B cell (primary cell): ENCODE data around the gene IPO5. TPM values are rescaled to one million over a fixed set of nuclear protein-coding genes. Genes with fewer than 3 reads are reported as not detected.
A peak's percentile ranks its signal among the peaks of the same experiment; 100 is the strongest.

Experiments
- ATAC-seq: fragments of 200-7000 bp; cut with Tn5 transposase; one replicate; pipeline ENCODE4 v1.10.0; 2021; ENCODE audit warnings: low read depth, mild to moderate bottlenecking, moderate number of reproducible peaks, moderate library complexity
- CTCF ChIA-PET: fragments of 350-600 bp; sonication (Branson Sonifier 250); formaldehyde crosslinking; loops from one replicate; lab custom pipeline; 2021; ENCODE audit warnings: antibody characterized with exemption, inconsistent platforms; lab: Charles Lee
- POLR2A ChIA-PET: fragments of 350-600 bp; sonication (Branson Sonifier 250); formaldehyde crosslinking; loops from one replicate; lab custom pipeline; 2021; ENCODE audit warnings: antibody characterized with exemption; lab: Charles Lee
- DNase-seq: peaks from one replicate; pipeline ENCODE4 v3.0.0; 2013
- H2AFZ ChIP-seq: 2 replicates; pipeline ENCODE4 v1.6.1; 2012; ENCODE audit warnings: mild to moderate bottlenecking, low read depth, low read length; ENCODE audit not compliant: insufficient read depth, poor library complexity, severe bottlenecking
- H3K27ac ChIP-seq, 2 donors: 1 replicate in 1 of 2; 2 replicates in 1 of 2; pipeline ENCODE4 v1.5.1; 2012 to 2013; ENCODE audit warnings: low read length in 2 of 2, mild to moderate bottlenecking in 2 of 2, moderate library complexity in 1 of 2
- H3K27me3 ChIP-seq, 4 experiments: fragments of 200-600 bp in 1 of 4; sonication (generic) in 1 of 4; replicated peaks in 1 of 4; 1 replicate in 2 of 4; 2 replicates in 2 of 4; pipeline versions ENCODE4 v1.6.1 to v1.7.0; 2013 to 2016; ENCODE audit warnings: low read length in 3 of 4, mild to moderate bottlenecking in 2 of 4, mixed read lengths in 1 of 4, moderate library complexity in 1 of 4; ENCODE audit not compliant: insufficient read depth in 4 of 4, control insufficient read depth in 3 of 4; ENCODE audit errors: control extremely low read depth in 1 of 4
- H3K36me3 ChIP-seq, 2 experiments: replicated peaks in 1 of 2; 1 replicate in 1 of 2; 2 replicates in 1 of 2; pipeline versions ENCODE4 v1.6.1 to v1.7.1; 2013; ENCODE audit warnings: low read length in 1 of 2; ENCODE audit not compliant: insufficient read depth in 2 of 2, control insufficient read depth in 1 of 2; ENCODE audit errors: control extremely low read depth in 1 of 2, extremely low read depth in 1 of 2
- H3K4me1 ChIP-seq, 2 donors: fragments of 200-600 bp in 1 of 2; sonication (generic) in 1 of 2; 1 replicate in 1 of 2; 2 replicates in 1 of 2; pipeline versions ENCODE4 v1.5.1 to v1.6.1; 2013 to 2017; ENCODE audit warnings: low read length in 2 of 2; ENCODE audit not compliant: control insufficient read depth in 2 of 2, insufficient read depth in 2 of 2
- H3K4me2 ChIP-seq: replicated peaks from 2 replicates; pipeline ENCODE3; 2012; ENCODE audit warnings: mild to moderate bottlenecking, low read depth, low read length; ENCODE audit not compliant: poor library complexity, severe bottlenecking
- H3K4me3 ChIP-seq, 5 experiments: fragments of 200-600 bp in 1 of 5; sonication (generic) in 1 of 5; 1 replicate in 3 of 5; 2 replicates in 2 of 5; pipeline versions ENCODE4 v1.5.1 to v1.7.0; 2011 to 2016; ENCODE audit warnings: low read length in 4 of 5, mild to moderate bottlenecking in 4 of 5, low read depth in 2 of 5, control low read depth in 1 of 5, moderate library complexity in 1 of 5; ENCODE audit not compliant: insufficient read depth in 1 of 5; ENCODE audit errors: control extremely low read depth in 1 of 5, extremely low read depth in 1 of 5
- H3K79me2 ChIP-seq: fragments of 200-600 bp; sonication (generic); one replicate; pipeline ENCODE4 v1.6.0; 2016; ENCODE audit warnings: low read length; ENCODE audit not compliant: control insufficient read depth, insufficient read depth
- H3K9ac ChIP-seq: fragments of 200-600 bp; sonication (generic); 2 replicates; pipeline ENCODE4 v1.6.1; 2017; ENCODE audit warnings: mild to moderate bottlenecking, low read length, moderate library complexity
- H3K9me3 ChIP-seq, 3 donors: one replicate each; pipeline versions ENCODE4 v1.6.1 to v1.7.1; 2013; ENCODE audit warnings: low read length in 2 of 3; ENCODE audit not compliant: control insufficient read depth in 2 of 3, insufficient read depth in 1 of 3; ENCODE audit errors: control extremely low read depth in 1 of 3
- H4K20me1 ChIP-seq: 2 replicates; pipeline ENCODE4 v1.6.0; 2012; ENCODE audit warnings: mild to moderate bottlenecking, low read length; ENCODE audit not compliant: insufficient read depth, control insufficient read depth, poor library complexity, severe bottlenecking
- H3K27ac Mint-ChIP-seq: one replicate; pipeline ENCODE4 v1.8.0; 2021; ENCODE audit warnings: mixed read lengths
- H3K27me3 Mint-ChIP-seq: one replicate; pipeline ENCODE4 v1.8.0; 2021; ENCODE audit warnings: mixed read lengths
- H3K4me1 Mint-ChIP-seq: one replicate; pipeline ENCODE4 v1.8.0; 2021; ENCODE audit warnings: mixed read lengths
- H3K4me3 Mint-ChIP-seq: one replicate; pipeline ENCODE4 v1.8.0; 2021; ENCODE audit warnings: mixed read lengths
- H3K9me3 Mint-ChIP-seq: one replicate; pipeline ENCODE4 v1.8.0; 2022; ENCODE audit warnings: mixed read lengths; ENCODE audit not compliant: insufficient read depth
- CTCF ChIP-seq: fragments of 200-600 bp; IDR thresholded peaks from one replicate; pipeline ENCODE4 v1.8.0; 2022; ENCODE audit warnings: antibody characterized with exemption, mild to moderate bottlenecking
- EZH2 ChIP-seq: IDR thresholded peaks from 2 replicates; pipeline ENCODE4 v1.6.1; 2012; ENCODE audit warnings: borderline replicate concordance, low read depth, mild to moderate bottlenecking, moderate library complexity, low read length; ENCODE audit not compliant: insufficient read depth, poor library complexity, severe bottlenecking
- WGBS: methylation state at CpG from one replicate; pipeline ENCODE4 v1.1.5; 2013; ENCODE audit warnings: missing lambda C conversion rate; ENCODE audit not compliant: insufficient coverage; 5-methylcytosine and 5-hydroxymethylcytosine counted together
- intact Hi-C: fragments of 100-400 bp; cut with micrococcal nuclease; formaldehyde crosslinking; loops from one replicate; pipeline ENCODE4 v1.10.0; 2022
- polyA plus RNA-seq: library from polyadenylated mRNA; depleted of rRNA; stranded (reverse); fragments of >200 nt; gene quantifications from 2 replicates; pipeline ENCODE4 v1.2.3, GENCODE V29; 2012
- total RNA-seq, 2 donors: library from RNA; stranded (reverse); fragments of 120-200 nt in 1 of 2; gene quantifications; 1 replicate in 1 of 2; 2 replicates in 1 of 2; pipeline versions ENCODE4 v1.2.3 to v1.2.4, GENCODE V29; 2013 to 2022

IPO5 gene
- total and polyA plus RNA-seq, 2 donors (not counting 1 experiment from before 2014, with no cell fraction given) = 25.9 to 76.4 TPM

- H3K4me3 ChIP-seq = no peak overlapping the region
- no peak overlapping the region for H2AFZ ChIP-seq
- no peak overlapping the region for H3K4me3 Mint-ChIP-seq
- no peaks in the 10 kb centered on the region for H3K27me3 ChIP-seq
- no peaks in the 10 kb centered on the region for H3K9me3 ChIP-seq
- H3K27ac ChIP-seq = no peak overlapping the region
- peaks cover 4 to 46% of the 10 kb centered on the region in 2 experiments for H3K36me3 ChIP-seq
- no peaks in the 10 kb centered on the region for H4K20me1 ChIP-seq
- peak overlapping the region; percentile 57 for H3K27ac Mint-ChIP-seq
- whole genome bisulfite sequencing = no CpG with 5 or more reads among the region's 3 CpGs
- CTCF ChIA-PET = interaction anchor here (1.0 kb wide), 1 partner anchor 553 kb away, joined by 4 read pairs; the partner anchor contains the start of gene RAP2A
- no peak for TF ChIP-seq CTCF
- intact Hi-C loops = loop anchor here (1.0 kb wide), 1 partner anchor 11 kb away; no protein-coding TSS in a partner anchor
- no peaks in the 10 kb centered on the region for H3K79me2 ChIP-seq
- no peaks in the 10 kb centered on the region for H3K27me3 Mint-ChIP-seq
- POLR2A ChIA-PET = no interaction called here
- peak; percentile 71 for DNase-seq
- H3K9ac ChIP-seq = no peak overlapping the region
- no peak overlapping the region for H3K4me2 ChIP-seq
- peaks cover 7% of the 10 kb centered on the region for H3K4me1 Mint-ChIP-seq
- H3K4me1 ChIP-seq = peaks cover 6 to 7% of the 10 kb centered on the region in 2 donors
- no peaks in the 10 kb centered on the region for H3K9me3 Mint-ChIP-seq
- peak; percentile 73 for ATAC-seq
Observed at GRCh38 chr13:97986835-97987234, 33.4 kb downstream of the IPO5 start.

- H4K20me1 ChIP-seq = no peaks in the 10 kb centered on the region
Observed at GRCh38 chr13:97999653-98000052, 46.2 kb downstream of the IPO5 start.

More at GRCh38 chr13:97999653-98000052, 46.2 kb downstream of the IPO5 start:
- Mint-ChIP-seq H3K27ac (no peak overlapping the region), H3K9me3 (no peaks in the 10 kb centered on the region), H3K4me1 (no peaks in the 10 kb centered on the region), H3K4me3 (no peak overlapping the region), H3K27me3 (no peaks in the 10 kb centered on the region)
- Histone ChIP-seq H3K9ac (no peak overlapping the region), H3K27me3 (no peaks in the 10 kb centered on the region), H3K36me3 (peaks cover 10 to 70% of the 10 kb centered on the region in 2 experiments), H3K9me3 (no peaks in the 10 kb centered on the region), H3K27ac (no peak overlapping the region), H2AFZ (no peak overlapping the region), H3K4me2 (no peak overlapping the region), H3K4me3 (no peak overlapping the region), H3K4me1 (no peaks in the 10 kb centered on the region), H3K79me2 (no peaks in the 10 kb centered on the region)
- 90% methylated on average over 1 of the region's 2 CpGs for WGBS
- TF ChIP-seq CTCF (no peak), EZH2 (no peak)
- no peak for ATAC-seq
- no peak for DNase-seq
- ChIA-PET POLR2A (no interaction called here), CTCF (no interaction called here)
- intact Hi-C loops = no loop called here
